Measurements from ENCODE around the gene IMMP2L. TPM values are rescaled to one million over a fixed set of nuclear protein-coding genes. Genes with fewer than 3 reads are reported as not detected.

The IMMP2L gene
- polyA plus RNA-seq, 4 donors: 42.7 to 49.8 (median 45.0) TPM

- no peak for DNase-seq (ENCODE audit: low read depth in 4 of 4, low spot score in 3 of 4)
Measured at GRCh38 chr7:111183321-111183720, 379.0 kb downstream of the IMMP2L start.

- DNase-seq (ENCODE audit: low read depth in 4 of 4, low spot score in 3 of 4): no peak
Measured at GRCh38 chr7:111180338-111180737, 382.0 kb downstream of the IMMP2L start.

DNA sequence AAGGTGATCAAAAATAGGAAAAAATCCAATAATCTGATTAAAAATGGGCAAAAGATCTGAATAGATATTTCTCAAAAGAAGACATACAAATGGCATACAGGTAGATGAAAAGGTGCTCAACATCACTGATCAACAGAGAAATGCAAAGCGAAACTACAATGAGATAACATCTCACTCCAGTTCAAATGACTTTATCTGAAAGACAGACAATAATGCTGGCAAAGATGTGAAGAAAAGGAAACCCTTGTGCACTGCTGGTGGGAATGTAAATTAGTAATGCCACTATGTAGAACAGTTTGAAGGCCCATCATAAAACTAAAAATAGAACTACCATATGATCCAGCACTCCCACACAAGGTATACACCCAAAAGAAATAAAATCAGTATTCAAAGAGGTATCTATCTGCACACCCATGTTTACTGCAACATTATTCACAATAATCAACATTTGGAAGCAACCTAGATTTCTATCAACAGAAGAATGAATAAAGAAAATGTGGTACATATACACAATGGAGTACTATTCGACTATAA lies 386.3 kb downstream of the IMMP2L start:
- DNase-seq (ENCODE audit: low read depth in 4 of 4, low spot score in 3 of 4): no peak

GRCh38 chr7:111174510-111174909 lies 387.8 kb downstream of the IMMP2L start:
- DNase-seq (ENCODE audit: low read depth in 4 of 4, low spot score in 3 of 4): no peak

DNA sequence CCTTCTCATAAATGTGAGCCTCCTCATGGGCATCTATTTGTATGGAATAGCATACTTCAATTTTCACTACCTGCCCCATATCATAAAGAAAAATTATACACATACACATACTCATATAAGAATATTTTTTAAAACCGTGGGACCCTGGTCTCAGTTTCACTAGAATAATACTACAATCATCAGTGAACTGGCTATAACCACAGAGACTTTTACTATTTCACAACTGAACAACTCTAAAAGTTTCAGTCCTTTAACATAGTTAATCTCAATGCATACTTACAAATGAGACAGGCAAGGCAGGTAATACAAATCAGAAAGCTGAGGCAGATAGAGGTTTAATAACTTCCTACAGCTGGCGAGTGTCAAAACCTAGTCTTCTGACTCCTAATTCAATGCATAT lies 388.3 kb downstream of the IMMP2L start:
- no peak for DNase-seq (ENCODE audit: low read depth in 4 of 4, low spot score in 3 of 4)

- DNase-seq (ENCODE audit: low read depth in 4 of 4, low spot score in 3 of 4): no peak
Measured at GRCh38 chr7:111173528-111173927, 388.8 kb downstream of the IMMP2L start.

GRCh38 chr7:111172564-111173257 lies 389.6 kb downstream of the IMMP2L start:
- no peak for DNase-seq (ENCODE audit: low read depth in 4 of 4, low spot score in 3 of 4)

- DNase-seq (ENCODE audit: low read depth in 4 of 4, low spot score in 3 of 4): peak; percentile 16 to 41 (median 34)
Measured at GRCh38 chr7:111168182-111168581, 394.1 kb downstream of the IMMP2L start.

GRCh38 chr7:111164442-111164841 lies 397.9 kb downstream of the IMMP2L start:
- DNase-seq (ENCODE audit: low read depth in 4 of 4, low spot score in 3 of 4): no peak

GRCh38 chr7:111162692-111163091 lies 399.6 kb downstream of the IMMP2L start:
- DNase-seq (ENCODE audit: low read depth in 4 of 4, low spot score in 3 of 4): no peak

DNA sequence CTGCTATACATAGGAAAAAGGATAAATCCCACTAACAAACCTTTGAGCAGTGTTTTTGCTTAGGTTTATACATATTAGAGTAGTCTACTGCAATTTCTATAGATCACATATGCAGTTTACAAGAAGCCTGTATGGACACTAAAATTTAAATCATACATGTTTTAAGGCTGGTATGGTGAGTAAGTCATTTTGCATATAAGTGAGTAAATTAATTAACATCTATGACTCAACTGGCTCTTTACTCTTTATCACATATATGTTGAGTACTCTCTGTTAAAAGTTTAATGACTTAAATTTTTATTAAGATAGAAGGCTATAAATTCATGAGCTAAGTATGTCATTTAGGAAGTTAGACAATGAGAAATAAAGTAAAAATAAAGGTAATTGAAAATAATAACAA lies 402.0 kb downstream of the IMMP2L start:
- DNase-seq (ENCODE audit: low read depth in 4 of 4, low spot score in 3 of 4): no peak

DNA sequence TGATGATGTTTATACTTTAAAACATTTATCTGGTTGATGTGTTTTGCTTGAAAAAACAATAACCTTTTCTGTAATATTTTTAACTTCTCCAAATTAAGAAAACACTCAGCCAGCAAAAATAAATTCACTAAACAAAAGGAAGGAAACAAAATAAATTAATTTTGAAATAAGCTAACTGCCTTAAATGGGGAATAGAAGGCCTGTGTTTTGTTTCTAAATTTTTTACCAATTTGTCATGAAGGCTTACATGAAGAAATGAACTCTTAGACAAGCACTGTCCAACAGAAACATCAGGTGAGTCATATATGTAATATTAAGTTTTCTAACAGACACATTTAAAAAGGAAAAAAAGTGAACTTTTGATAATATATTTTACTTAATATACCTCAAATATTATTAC lies 402.9 kb downstream of the IMMP2L start:
- no peak for DNase-seq (ENCODE audit: low read depth in 4 of 4, low spot score in 3 of 4)

DNA sequence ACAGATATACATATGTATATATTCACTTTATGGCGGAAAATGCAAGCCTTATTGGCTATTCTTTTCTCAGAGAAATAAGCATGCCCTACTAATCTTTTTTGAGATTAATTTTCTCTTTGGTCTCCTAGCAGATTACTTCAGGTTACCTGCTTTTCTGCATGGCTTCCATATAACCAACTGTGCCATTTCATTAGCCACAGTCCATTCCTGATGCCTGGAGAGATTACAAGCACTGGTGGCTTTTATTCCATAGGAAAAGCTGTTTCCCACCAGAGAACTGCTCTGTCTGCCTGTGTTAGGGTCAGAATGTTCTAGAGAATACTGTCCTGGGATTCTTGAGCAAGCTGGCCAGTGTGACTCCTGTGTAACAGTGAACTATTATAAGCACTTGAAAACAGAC lies 411.6 kb downstream of the IMMP2L start:
- no peak for DNase-seq (ENCODE audit: low read depth in 4 of 4, low spot score in 3 of 4)

GRCh38 chr7:111147708-111148533 lies 414.4 kb downstream of the IMMP2L start:
- no peak for DNase-seq (ENCODE audit: low read depth in 4 of 4, low spot score in 3 of 4)

DNA sequence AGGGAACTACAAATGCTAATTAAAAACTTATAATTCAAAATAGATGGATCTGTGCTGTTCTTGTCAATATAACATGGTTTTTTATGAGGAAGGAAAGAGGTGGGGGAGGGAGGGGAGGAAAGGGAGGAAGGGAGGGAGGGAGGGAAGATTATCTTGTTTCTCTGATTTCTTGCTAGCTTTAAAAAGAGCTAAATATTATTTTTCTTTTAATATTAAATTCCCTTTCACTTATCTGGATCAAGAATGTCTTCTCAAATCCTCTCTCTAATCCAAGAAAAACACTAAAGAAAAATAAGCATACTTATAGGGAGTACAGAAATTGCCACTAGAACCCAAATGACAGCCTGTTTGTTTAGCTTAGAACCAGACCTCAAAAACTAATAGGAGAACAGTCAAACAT lies 416.2 kb downstream of the IMMP2L start:
- no peak for DNase-seq (ENCODE audit: low read depth in 4 of 4, low spot score in 3 of 4)

- DNase-seq (ENCODE audit: low read depth in 4 of 4, low spot score in 3 of 4): no peak
Measured at GRCh38 chr7:111145472-111145871, 416.8 kb downstream of the IMMP2L start.

DNA sequence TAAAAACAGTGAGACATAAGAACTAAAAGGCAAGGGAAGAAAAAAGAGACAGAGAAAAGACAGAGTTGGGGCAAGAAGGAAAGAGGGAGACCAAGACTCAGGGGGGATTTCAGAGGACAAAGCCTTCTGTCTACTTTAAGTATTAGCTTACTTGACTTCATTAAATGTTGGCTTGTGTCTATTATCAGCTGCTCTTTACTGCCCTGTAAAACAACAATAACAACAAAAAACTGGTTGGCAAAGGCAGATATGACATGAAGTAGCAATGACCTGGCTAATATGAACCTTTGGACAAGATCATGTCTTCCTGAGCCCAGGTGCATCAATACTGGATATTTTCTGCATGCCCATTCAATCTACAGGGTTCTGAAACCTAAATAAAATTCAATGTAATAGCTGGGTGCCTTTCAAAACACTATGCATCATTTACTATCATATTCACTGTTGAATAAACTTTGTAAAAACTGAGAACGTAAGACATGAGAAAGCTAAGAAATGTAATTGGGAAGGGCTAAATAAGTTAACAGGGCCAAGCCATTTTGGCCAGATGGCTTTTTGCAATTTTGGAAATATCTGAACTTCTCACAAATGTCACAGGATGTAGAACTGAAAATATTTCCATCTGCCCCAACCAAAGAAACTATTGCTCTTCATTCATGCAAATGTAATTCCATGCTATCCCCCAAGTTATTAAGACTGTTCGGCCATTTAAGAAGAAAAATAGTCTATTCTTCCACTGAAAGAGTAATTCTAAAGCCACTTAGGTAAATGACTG lies 422.0 kb downstream of the IMMP2L start:
- DNase-seq (ENCODE audit: low read depth in 4 of 4, low spot score in 3 of 4): no peak

GRCh38 chr7:111138586-111138985 lies 423.7 kb downstream of the IMMP2L start:
- DNase-seq (ENCODE audit: low read depth in 4 of 4, low spot score in 3 of 4): no peak

DNA sequence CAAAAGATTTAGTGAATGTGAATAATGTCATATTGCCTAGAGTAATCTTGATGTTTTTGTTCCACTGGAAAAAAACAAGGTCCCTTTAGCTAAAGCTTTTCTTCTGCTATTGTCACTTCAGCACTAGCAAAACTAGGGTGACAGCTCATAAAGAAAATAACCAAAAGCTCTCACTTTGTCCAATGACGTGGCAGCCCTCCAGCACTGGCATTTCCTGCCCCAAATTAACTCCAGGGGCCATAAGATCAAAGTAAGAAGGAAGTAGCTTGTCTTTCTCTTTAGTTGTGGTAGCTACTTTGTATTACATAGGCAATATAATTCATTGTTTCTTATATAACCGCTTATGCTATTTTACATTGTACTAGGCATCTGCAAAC lies 424.1 kb downstream of the IMMP2L start:
- DNase-seq (ENCODE audit: low read depth in 4 of 4, low spot score in 3 of 4): peak in 3 of 4 donors; percentile 11 to 37 (median 14)

DNA sequence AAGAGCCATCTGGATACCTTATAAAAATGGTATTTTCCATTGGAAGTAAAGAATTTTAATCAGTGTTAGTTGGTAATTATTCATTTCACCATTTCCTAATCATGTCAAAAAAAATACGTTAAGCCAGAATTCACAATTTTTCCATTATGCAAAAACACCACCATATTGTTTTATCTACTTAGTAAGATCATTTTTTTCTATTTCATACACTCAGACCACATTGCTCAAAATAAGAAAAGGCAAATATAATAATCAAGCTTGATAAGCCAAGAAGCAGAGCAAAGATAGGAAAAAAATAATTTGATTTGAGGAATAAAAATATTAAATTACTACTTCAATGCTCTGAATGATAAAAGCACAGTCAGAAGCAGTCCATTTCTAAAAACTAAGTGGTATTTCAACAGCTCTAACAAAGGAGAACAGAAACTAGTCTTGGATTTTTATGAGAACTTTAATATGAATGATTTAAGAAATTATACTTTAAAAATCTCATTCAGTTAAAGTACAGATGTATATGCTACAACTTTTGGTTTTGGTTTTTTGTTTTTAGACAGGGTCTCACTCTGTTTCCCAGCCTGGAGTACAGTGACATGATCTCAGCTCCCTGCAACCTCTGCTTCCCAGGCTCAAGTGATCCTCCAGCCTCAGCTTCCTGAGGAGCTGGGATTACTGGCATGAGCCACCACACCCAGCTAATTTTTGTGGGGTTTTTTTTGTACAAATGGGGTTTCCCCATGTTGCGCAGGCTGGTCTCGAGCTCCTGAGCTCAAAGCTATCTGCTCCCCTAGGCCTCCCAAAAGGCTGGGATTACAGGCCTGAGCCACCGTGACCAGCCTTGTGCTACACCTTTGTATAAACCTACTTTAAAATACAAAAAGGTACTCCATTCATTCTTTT lies 424.7 kb downstream of the IMMP2L start:
- DNase-seq (ENCODE audit: low read depth in 4 of 4, low spot score in 3 of 4): no peak

Measured in right renal pelvis (tissue), 4 donors.